Islet precursor cell (in vitro differentiated cells): Measurements from ENCODE around the gene LPIN2.
"Not testable (repeated sequence)": the region's sequence is repeated elsewhere in the genome, so short reads cannot be mapped to it uniquely, and the experiment has no call there.

Experiments used
- DNase-seq: peaks from one replicate; pipeline ENCODE4 v3.0.0-alpha.2; 2018

Gene LPIN2

DNA sequence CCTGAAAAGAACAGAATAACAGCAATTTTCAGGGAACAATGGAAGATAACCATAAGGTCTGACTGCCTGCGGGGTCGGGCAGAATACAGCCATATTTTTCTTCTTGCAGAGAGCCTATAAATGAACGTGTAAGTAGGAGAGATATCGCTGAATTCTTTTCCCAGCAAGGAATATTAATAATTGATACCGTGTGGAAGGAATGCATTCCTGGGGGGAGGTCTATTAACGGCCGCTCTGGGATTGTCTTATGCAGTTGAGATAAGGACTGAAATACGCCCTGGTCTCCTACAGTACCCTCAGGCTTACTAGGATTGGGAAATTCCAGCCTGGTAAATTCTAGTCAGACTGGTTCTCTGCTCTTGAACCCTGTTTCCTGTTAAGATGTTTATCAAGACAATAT is 9.2 kb downstream of the LPIN2 start:
- DNase-seq = not testable (repeated sequence)

DNA sequence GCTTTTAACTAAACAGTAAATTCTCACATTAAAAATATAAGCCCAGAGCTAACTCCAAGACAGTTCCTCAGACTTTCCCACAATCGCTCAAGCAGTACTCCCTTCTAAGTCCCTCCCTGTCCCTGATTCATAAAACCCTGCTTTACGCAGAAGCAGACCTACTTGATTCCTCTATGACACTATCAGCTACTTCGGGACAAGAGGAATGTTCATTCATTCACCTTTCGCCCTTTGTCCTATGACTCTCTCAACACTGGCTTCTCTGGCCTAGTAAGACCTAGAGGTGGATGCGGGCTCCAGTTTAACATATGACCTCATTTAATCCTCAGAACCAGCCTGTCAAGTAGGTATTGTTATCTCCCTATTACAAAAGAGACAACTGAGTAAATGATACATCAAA is 10.2 kb downstream of the LPIN2 start:
- no peak for DNase-seq

DNA sequence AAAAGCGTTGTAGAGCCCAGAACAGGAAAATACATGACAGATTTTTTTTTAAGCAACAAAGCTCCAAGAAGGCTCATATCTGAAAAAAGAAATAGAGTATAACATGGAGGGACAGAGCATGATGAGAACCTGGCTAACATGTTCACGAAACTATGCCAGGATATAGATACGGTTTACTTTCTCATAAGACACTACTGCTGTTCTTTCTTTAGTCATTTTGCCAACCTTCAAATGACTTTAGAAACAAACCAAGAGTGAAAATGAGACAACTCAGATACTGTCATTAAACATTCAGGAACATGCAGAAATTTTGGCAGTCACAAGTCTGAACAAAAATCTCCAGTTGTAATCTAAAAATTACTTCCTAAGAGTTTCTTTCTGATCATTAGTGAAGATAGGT is 14.3 kb downstream of the LPIN2 start:
- no peak for DNase-seq

DNA sequence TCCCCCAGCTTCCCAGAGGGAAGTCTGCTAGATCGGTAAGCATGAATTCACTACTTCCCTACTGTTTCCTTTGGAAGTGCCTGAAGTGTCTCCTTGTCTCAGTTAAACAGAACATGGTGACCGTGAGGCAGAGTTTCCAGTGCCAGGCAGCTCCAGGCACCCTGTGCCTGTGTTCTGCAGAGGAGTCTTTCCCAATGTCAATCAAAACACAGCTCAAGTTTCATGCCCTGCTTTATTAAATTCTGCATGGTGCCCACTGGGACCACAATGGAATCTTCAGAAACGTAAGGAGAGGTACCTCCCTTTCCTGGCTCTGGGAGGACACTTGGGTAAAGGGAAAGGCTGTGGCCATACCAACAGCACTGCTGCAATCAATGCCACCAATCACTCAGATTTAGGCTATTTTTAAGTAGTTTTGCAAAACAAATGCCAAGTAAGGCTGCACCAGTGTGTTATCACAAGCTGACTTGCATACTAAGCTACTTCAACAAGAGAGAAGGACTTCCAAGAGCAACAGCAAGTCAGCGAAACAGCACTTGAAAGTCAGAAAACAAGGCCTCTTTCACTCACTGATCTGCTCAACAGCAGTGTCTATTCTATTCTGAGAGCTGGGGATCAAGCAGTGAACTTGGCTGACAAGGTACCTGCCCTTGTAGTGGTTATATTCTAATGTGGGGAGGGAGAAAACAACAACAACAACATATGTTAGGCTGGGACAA is 14.9 kb downstream of the LPIN2 start:
- no peak for DNase-seq

DNA sequence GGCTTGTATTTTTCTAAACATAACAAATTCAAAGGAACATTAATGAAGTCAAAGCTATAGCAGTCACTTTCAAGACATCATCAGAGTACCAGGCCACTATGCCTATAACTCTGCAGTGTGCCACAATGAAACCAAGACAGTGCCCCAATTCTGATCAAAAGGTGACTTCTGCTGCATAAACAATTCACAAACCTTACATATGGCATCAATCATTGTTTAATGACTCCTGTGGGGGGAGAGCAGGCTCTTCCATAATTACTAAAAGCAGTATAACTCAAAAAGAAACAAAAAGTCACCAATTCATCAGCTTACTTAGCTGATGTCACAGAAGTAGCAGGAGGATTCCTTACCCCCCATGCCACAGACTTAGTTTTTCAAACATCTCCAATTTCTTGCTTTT is 15.5 kb downstream of the LPIN2 start:
- no peak for DNase-seq

DNA sequence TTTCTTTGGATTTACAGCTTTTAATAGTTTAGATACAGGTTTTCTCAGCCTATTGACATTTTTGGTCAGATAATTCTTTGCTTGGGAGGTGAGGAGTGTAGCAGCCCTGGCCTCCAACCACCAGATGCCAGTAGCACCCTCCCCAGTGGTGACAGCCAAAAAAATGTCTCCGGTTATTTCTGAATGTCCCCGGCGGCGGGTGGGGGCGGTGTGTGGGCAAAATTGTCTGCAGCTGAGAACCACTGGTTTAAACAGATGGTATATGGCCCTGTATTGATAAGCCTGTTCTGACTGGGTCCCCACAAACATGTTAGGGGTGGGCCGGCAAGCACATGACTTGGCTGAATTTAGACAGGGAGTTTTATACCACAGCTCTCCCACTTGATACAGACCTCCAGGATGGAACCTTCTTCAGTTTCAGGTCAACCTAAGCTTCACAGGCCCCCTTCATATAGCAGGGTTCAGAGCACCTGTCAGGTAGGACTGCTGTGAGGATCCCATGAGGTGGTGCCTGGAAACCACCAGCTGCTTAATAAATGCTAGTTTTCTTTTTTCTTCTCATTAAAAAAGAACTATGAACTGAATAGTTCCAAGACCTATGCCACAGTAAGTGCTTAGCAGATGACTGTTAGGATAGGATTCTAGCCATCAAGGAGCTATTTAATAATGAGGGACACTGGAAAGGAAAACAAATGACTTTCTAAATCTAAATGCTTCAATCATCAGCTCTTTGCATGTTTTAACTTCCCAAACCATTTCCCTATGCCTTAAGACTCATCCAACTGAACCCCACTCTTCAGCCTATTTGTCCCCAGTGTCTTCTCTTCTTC is 18.1 kb downstream of the LPIN2 start:
- no peak for DNase-seq

DNA sequence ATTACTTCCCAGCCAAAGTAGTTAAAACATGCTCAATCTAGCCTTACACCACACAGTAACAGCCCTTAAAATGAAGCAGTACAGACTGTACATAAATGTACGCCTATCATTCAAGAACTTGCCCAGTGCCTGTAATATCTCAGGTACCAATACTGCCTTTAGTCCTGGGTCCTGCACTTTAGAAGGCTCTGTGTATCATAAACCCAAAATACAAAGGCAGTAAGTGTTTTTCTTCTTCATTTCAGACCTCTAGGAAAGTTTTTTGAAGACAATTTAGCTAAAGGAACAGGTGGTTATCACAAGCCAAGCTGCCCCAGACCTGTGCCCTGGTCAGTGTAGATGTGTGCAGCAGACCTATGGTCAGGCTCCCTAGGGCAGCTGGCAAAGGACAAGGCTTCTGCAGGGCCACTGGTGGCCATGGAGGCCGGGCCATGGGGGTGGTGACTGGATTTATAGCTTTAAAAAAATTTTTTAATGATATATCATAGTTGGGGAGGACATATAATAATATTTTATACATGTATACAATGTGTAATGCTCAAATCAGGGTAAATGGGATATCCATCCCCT is 18.8 kb downstream of the LPIN2 start:
- DNase-seq = no peak

DNA sequence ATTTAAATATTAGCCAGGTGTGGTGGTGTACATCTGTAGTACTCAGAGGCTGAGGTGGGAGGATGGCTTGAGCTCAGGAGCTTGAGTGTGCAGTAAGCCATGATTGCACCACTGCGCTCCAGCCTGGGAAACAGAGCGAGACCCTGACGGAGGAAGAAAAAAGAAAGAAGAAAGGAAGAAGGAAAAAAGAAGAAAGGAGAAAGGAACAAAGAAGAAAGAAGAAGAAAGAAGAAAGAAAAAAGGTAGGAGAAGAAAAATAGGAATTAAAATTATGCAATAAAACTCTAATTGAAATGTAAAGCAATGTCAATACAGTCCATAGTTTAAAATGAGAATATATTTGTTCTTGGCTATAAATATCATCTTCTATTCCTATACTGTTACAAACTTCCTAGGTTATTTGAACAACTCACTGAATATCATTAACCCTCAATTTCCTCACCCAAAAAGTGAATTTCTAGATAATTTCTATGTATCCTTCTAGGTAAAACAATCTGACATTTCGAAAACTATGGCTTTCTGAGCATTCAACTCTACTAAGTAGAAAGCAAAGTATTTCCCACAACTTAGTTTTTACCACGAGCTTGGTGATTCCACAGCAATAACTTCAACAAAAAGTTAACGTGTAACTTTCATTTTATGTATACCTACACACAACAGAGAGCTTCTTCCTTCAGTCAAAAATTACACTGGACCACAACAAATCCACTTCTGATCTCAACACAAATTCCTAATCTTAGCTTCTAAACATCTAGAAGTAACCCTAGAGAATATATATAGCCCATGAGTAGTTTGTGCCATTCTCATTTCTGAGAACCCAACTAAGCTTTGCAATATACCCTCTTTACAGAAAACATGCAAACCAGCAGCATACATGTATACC is 19.7 kb downstream of the LPIN2 start:
- no peak for DNase-seq

DNA sequence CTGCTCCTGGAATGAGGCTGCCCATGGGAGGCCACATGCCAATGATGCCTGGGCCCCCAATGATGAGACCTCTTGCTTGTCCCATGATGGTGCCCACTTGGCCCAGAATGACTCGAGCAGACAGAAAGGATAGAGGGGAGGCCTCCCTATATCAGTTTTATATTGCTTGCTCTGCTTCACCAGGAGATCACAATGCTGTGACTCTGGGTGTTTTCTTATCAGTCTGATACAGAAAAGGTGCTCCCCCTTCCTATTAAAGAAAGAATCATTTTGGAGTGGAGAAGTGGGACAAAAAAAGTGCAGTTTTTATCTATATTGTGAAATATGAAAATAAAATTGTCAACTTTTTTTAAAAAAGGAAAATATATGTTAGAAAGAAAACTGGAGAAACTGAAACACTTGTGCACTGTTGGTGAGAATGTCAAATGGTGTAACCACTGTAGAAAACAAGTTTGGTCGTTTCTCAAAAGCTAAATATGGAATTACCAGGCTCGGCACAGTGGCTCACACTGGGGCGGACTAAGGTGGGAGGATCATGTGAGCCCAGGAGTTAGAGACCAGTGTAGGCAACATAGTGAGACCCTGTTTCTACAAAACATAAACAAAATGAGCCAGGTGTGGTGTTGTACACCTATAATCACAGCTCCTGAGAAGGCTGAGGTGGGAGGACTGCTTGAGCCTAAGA is 21.8 kb downstream of the LPIN2 start:
- no peak for DNase-seq

DNA sequence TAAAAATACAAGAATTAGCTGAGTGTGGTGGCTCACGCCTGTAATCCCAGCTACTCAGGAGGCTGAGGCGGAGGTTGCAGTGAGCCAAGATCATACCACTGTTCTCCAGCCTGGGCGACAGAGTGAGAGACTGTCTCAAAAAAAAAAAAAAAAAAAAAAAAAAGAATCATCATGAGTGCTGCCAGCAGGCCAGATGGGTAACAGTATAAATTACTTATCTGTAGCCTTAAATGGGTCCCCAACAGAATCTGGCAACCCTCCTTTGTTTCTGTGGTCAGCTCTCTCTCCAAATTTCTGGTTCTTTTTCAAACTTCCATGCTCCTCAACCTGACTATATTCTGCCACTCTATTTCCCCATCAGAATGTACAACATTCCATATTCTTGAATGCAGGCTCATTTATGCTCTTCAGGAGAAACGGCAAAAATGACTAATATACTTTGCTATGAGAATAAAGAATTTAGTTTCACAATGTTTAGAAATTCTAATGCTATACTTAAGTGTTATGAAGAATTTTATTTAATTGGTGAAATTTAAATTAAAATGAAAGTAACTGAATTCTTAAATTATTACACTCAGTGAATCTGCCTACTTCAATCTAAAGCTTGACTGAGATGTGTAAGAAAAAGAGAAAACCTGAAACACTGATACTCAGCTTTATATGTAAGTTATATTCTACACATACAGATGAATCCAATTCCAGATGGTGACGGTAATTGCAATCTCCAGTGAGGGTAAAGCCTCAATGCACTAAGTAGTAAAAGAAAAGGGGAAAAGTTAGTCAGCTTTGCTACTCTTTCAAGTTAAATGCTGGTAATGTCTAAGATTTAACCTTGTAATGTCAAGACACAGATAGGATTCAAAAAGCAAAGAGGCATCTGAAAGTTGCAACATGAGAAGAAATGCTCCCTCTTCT is 24.8 kb downstream of the LPIN2 start:
- no peak for DNase-seq

DNA sequence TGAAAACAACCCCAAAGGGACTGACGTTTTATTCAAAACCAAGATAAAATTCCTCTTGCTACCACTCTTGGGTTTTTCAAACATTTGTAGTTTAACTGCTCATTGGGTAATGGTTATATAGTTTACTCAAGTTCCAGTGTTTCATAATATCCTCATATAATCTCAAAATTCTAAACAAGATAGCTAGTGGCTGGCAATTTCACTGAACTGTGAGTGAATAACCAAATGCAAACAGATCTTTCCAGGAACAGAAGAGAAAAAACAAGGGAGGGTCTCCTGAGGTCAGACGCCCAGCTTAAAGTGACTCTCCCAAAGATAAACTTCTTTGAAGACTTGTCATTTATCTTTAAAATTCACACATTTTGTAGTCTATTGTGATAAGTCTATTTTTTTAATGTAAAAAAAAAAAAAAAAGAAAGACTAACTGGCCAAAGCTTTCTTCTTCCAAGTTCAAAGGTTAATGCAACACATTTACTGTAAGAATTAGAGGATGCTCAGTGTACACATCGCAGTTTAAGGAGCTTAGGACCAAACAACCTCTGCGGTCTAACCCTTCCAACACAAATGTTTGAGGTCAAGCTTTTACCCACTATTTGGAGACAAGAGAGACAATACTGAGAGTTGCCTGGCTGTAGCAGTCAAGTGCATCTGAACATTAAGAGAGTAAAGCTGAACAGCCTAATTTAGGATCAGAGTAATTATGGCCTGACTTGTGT is 26.6 kb downstream of the LPIN2 start:
- DNase-seq = no peak

DNA sequence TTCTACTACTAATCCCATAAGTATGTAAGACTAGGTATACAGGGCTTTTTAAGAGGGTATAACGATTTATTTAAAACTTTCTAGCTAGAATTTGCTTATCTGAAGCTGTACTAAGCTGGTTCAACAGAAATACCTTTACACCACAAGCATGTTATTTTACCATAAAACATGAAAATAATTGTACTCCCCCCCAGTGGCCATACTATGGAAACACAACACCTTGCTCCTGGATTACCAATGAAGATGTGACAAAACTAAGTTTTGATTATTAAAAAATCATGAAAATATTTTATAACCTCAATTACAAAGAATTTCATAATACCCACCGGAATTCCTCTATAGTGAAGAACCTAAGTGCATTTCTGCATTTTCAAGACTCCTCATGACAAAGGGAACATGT is 27.3 kb downstream of the LPIN2 start:
- no peak for DNase-seq

DNA sequence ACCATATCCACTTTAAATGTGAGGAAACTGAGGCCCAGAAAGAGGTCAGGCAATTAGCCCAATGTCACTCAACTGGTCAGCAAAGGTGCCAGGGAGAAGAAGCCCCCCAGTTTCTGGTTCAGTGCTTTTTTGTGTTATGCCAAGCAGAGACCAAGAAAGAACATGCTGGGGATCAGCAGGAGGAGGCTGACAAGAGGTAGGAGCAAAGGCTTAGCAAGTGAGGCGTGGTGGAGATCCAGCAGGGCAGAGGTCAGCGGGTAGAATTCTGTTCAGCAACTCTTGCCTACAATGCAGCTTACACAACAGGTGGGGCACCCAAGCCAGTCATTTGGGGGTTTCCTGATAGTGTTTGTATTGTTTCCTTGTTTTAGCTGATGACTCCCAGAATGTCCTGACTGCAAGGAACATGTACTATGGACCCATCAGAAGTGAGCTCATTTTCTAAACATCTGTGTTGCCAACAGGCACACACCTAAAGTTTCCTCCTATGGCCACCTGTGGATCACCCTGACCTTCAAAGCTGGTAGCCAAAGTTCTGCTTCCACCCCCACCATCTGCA is 28.2 kb downstream of the LPIN2 start:
- DNase-seq = no peak

DNA sequence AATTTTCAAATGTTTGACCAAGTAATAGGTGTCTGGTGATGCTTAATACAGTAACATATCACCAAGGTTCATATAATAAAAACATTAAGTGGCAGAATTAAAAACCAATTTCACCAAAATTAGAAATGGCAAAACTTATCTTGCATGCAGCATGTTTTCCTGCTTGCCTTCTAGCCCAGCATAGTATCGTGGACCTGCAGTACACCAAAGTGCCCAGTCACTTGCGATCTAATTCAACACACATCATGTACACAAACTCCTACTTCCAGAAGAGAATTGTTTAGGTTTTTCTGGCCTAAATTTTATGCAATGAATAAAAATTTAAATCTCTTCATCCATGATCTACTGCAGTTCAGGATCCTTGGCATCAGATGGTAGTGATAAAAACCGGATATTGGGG is 28.9 kb downstream of the LPIN2 start:
- DNase-seq = no peak

DNA sequence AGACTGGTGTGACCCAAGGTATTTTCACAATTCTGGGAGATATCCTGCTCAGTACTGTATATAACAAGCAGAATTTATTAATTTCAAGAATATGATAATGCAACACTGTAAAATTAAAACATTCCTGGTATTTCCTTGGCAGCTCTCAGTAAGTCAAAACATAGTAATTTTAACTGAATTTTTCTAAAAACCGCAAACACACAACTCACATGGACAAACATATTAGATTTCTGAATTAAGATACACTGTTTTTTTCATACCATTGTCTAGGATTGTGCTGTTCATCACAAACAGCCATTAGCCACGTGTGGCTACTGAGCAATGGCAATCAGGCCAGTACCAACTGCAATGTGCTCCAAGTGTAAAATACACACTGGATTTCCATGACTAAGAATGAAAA is 29.6 kb downstream of the LPIN2 start:
- no peak for DNase-seq

DNA sequence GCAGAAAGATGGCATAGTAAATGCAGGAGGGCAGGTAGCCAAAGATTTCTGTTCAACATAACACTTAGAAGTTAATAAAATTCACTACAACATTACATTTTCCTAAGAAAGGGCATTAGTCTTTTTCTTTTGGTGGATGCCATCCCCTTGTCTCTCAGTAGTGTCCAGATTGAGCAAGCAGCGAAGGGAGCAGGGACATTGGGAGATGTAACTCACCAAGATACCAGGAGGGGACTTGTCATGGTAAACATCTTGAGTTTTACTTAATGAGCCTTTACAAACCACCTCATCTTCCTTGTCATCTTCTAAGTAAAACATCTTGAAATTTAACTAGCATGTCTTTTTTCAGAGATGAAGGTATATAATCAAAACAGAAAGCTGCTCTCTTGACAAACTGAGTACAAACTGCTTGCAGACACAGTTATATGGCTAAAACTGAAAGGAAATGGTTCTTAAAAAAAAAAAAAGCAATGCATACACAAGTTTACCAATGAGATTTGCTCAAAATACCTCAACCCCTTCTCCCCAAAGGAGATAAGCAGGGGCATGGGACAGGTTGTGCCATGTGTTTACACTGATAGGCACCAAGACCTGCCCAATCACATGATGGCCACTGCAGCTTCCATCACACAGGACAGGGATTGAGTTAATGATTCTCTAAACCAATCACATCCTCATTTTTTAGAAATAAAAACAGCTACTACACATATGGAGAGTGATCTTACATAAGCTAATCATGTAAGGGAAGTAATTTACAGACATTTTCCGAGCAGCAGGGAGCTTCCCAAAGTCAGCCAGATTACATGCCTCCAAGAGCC is 30.3 kb downstream of the LPIN2 start:
- DNase-seq = no peak

DNA sequence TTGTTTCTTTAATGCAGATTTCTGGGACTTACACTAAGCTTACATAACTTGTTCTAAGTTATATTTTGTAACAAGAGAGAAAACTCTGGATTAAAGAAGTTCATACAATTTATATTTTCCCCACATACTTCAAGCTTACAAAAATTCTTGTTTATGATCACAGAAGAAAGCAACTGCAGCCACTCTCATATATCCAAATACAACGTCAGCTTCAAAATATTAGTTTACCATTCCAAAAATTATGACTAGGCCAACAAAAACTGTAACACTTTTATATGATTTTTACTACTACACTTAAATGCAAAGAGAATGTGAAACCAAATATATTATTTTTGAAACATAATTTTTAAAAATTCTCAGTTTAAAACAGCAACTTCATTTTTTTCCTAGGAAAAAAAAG is 30.9 kb downstream of the LPIN2 start:
- DNase-seq = no peak

DNA sequence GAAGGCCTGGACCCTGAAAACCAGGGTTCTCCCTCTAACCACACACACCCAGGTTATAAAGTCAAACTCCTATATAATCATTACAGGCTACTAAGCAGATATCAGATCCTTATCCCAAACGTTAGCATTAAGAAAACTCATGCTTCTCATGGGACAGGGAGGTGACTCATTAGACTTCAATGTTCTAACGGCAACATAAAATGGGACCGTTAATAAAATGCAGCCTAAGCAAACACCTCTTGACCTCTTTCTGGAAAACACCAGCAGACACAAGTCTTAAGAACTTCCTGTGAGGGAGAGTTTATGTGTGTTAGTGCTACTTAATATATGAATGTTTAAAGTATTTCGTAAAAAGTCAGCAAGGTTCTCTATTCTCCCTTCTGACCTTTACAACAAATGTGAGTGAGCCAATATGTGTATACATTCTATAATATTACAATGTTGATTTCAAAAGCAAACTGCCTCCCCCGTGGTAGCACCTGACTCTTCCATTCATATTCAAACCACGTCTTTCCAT is 31.7 kb downstream of the LPIN2 start:
- DNase-seq = no peak
